ENCODE results near the gene STX1A.

STX1A gene

DNA sequence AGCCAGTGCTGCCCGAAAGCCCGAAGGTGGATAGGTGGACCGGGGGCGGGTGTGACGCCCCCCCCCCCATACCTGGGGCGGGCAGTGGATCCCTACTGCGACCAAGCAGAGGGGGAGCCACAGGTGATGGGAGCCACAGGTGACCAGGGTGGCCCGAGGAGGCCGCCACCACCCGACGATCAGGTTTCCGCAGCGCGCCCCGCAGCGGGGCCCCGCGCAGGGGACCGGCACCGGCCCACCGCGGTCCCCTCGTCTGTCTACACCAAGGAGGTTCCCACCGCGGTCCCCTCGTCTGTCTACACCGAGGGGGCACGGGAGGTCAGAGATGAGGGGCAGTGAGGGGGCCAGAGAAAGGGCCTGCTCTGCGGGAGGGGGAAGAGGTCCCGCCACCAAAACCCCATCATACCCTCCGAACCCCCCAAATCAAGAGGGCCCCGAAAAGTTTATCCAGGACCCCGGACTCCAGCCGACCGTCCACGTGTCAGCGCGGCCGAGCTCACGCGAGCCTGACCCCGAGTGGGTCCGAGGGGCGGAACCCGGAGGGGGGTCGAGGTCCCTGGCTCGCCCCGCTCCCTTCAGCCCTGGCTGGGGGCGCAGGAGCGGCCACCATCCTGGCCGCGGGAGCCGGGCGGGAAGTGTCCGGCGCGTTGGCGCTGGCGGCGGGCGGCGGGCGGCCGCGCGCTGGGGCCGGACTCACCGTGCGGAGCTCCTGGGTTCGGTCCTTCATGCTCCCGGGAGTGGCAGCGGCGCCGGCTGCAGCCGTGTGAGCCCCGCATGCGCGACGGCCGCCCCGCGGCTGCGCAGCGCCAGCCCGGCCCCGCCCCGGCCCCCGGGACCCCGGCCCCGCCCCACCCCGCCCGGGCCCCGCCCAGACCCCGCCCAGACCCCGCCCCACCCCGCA, at the start of gene STX1A:
Gene STX1A, minus strand, starts transcription at position 765 of the 901 bp plus-strand sequence. Its CDS starts 38 bp downstream, at position 727.
- DNase-seq (ENCODE audit: low spot score) = peak; percentile 26

DNA sequence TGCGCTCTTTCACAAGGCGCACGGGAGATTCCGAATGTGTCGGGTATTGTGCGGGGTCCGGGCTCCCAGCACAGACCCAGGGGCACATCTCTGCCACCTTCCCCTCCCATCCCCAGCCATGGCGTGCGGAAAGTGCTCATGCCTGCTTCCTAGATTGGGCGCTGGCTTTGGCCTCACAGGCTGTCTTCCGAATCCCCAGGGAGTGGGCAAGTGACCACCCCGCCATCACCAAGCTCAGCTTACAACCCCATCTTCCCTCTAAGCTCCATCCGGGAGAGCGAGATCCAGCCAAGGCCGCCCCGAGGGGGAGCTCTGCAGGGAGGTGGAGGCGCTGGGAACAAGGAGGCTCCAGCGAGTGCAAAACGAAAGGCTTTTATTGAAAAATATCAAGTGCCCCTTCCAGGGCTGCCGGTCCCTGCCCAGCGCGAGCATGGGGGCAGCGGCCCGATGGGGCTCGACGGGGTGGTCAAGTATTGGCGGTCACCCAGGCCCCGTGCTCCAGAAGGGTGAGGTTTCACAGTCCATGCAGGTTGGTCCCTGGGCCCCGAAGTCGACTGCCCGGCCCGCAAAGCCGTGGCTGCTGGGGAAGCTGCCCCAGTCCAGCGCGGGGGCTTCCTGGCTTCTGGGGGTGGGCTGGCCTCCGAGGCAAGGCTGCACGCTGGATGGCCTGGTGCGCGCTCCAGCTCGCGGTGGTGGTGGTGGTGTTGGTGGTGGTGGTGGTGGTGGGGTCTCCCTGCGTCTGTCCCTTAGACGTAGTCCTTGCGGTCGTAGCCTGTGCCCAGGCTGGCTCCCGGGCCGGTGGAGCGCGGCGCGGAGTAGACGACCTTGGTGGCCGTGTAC, 49.4 kb upstream of the STX1A start:
- DNase-seq (ENCODE audit: low spot score) = no peak

DNA sequence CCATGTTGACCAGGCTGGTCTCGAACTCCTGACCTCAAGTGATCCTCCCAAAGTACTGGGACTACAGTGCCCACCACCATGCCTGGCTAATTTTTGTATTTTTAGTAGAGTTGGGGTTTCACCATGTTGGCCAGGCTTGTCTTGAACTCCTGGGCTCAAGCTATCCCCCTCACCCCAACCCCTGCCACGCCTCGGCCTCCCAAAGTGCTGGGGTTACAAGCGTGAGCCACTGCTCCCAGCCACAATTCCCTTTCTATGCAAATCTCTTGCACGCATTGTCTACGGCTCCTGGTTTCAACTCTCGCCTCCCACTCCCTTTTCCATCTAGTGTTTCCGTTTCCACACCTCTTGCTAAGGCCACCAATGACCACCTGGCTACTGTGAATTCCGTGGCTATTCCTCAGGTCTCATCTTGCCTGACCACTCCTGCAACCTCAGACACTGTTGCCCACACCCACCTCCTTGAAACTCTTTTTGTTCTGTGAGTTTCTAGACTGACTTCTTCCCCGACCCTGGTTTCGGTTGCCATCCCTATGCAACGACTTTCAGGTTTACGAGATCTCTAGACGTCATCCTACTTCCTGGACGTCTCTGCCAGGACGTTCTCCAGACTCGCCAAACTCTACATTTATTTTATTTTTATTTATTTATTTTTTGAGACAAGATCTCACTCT, 47.2 kb upstream of the STX1A start:
- no peak for DNase-seq (ENCODE audit: low spot score)

DNA sequence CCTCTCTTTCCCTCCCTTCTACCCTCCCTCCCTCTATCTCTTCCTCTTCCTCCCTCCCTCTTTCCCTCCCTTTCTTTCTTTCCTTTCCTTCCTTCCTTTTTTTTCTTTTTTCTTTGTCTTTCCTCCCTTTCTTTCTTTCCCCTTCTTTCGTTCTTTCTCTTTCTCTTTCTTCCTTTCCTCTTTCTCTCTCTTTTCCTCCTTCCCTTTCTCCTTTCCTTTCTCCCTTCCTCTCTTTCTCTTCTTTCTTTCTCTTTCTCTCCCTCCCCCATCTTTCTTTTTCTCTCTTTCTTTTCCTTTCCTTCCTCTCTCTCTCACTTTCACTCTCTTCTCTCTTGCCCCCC, 43.2 kb upstream of the STX1A start:
- no peak for DNase-seq (ENCODE audit: low spot score)

DNA sequence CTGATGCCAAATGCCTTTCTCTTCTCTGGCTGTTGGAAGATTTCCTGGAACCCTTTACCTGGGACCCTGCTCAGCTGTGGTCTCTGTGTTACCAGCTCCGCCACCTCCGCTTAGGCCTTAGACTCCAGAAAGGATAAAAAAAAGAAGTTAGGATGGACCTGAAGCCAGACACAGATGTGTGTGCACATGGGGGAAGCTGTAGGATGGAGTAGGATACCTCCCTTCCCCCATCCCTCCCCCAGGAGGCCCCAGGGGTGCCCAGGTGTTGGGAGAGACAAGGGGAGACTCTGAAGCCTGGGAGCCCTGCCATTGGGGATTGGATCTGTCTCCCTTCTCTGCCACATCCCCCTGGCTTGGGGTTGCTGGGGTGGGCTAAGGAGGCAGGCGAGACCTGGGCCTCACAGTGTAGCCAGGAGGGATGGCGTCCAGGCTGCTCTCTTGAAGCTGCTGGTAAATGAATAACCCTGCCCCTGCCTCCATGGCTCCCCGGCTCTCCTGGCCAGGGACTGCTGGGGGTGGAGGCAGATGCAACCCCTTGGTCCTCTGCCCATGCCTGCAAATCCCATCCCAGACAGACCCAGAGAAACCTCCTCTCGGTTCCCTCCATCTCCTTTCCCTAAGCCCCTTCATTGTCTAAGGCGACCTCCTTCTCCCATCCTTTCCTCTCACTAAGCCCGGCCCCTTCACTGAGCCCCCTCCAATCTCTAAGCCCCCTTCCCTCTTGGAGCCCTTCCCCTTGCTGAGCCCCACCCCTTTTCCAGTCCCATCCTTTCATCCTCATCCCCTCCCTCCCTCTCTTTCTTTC, 42.6 kb upstream of the STX1A start:
- no peak for DNase-seq (ENCODE audit: low spot score)

DNA sequence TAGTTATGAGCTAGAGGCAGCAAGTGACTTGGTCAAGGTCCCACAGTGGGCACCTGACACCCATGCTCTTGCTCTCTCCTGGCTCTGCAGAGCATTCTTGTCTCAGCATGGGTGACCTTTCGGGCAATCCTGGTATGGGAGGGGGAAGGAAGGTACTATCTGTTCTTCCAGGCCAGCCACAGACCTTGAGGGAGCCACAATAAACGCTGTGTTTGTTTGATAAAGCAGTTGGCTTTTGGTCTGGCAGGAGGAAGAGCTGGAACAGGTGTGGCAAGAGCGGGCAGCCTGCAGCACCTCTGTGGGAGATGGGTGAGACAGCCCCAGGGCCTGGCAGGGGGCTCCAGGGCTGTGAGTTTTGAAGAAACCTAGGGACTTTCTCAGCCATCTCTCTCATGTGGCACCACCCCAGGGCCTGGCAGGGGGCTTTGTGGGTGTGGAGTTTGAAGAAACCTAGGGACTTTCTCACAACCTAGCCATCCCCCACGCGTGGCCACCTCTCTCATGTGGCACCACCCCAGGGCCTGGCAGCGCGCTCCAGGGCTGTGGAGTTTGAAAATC, 39.2 kb upstream of the STX1A start:
- no peak for DNase-seq (ENCODE audit: low spot score)

DNA sequence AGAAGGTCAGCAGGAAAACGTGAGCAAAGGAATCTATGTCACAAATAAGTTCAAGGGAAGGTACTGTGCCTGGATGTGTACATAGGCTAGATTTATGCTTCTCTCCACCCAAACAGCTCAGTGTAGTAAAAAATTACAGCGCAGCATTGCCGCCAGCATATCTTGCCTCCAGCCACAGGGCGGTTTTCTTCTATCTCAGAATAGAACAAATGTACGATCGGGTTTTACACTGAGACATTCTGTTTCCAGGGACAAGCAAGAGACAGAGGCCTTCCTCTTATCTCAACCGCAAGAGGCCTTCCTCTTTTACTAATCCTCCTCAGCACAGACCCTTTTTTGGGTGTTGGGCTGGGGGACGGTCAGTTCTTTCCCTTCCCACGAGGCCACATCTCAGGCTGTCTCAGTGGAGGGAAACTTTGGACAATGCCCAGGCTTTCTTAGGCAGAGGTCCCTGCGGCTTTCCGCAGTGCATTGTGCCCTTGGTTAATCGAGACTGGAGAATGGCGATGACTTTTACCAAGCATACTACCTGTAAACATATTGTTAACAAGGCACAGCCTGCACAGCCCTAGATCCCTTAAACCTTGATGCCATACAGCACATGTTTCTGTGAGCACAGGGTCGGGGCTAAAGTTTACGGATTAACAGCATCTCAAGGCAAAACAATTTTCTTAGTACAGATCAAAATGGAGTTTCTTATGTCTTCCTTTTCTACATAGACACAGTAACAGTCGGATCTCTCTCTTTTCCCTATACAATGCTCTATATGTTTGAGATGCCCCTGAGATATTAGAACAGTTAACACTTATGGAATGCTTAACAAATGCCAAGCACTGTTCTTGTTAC, 30.7 kb upstream of the STX1A start:
- DNase-seq (ENCODE audit: low spot score) = peak; percentile 52

DNA sequence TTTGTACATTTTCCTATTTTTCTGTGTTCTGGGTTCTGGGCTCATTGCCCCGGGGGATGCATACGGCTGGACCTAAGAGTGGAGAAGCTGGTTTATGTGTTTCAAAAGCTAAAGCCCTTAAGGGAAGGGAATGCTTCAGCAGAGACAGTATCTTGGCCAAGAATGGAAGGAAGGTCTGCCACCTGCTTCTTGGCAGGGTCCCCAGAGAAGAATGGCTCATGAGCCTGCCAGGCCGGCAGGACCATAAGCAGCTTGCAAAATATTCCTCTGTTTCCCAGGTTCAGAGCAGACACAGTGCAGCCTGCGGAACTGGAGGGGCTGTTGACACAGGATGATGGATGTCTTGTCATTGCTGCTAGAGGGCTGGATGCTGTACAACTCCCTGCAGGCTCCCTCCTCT, 26.9 kb upstream of the STX1A start:
- DNase-seq (ENCODE audit: low spot score) = no peak

DNA sequence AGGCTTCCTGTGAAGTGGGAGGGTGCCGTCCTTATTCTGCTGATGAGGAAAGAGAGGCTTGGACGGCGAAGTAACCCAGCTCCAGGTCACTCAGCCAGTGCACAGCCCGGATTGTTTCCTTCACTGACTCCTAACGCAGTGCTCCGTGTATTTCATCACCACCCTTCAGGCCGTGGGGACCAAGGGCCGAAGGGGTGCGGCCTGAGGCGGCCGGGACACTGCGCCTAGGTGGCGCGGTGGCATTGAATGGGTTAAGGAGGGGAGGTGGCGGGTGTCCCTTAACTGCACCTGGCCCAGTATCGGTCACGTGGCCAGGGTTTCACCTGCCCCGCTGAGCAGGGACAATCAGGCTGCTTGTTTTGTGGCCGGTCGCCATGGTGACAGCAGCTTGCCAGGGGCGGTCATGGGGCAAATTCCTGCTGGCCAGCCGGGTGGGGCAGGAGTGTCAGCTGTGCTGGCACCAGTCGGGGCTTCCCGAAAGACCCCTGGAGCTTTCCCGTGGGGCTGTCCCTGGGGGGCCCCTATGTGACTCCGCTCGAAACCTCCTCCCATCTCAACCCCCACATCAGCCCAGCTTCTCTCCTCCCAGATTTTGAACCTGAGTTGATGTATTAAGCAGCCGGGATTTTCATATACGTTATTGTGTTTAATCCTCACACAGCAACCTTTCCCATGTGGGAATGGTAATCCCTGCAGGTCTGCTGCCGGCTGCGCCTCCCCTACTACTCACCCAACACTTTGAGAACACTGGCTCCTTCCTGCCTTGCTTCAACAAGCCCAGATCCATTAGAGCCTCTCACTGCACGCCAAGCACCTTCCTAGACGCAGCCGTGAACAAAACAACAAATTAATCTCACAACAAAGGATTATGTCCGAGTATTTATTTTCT, 23.5 kb upstream of the STX1A start:
- no peak for DNase-seq (ENCODE audit: low spot score)

DNA sequence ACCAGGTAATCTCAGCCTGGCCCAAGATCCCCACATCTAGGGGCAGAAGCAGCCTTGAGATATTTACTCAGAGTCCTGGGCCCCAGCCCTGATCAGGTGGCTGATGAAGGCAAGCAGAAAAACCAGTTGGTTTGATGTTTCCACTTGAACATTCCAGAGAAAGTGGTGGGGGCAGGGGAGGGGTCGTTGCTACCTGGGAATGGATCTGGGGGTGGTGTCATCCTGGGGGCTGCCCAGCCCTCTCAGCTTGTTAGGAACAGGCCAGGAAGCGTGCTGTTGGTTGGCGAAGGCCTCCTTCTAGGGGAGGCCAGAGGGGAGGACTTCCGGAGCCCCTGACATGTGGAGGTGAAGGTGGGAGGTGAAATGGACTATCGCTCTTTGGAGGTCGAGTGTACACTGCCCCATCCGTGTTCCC, 22.9 kb upstream of the STX1A start:
- DNase-seq (ENCODE audit: low spot score) = no peak

DNA sequence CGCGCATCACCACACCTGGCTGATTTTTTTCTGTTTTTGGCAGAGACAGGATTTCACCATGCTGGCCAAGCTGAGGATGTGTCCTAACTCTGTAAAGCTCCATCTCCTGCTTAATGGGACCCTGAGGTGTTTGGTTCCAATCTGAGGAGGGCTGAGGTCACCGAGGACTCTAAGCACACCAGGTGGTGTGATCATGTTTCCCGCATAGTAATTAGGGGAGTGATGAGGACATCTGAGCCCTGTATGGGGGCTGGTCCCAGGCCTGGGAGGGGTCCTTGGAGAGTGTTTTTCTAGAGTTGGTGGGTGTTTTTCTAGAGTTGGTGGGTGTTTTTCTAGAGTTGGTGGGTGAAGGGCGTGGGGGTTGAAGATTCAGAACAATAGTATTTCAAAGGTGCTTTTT, 22.1 kb upstream of the STX1A start:
- no peak for DNase-seq (ENCODE audit: low spot score)

DNA sequence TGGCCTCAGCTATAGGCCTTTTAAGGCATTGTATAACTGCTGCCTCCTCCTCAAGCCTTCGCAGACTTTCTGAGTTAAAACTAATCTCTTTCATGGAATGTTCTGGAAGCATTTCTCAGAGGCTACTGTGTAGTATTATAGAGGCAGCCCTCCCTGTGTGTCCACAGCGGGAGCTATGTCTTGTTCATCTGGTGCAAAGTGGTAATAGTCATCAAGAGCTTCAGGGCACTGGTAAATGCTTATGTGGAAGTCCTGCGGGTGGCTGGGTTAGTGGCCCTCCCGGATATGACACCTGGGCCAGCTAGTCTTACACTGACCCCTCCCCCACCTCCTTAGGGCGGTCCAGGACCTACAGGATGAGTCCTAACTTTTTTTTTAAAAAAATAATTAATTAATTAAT, 21.3 kb upstream of the STX1A start:
- no peak for DNase-seq (ENCODE audit: low spot score)

DNA sequence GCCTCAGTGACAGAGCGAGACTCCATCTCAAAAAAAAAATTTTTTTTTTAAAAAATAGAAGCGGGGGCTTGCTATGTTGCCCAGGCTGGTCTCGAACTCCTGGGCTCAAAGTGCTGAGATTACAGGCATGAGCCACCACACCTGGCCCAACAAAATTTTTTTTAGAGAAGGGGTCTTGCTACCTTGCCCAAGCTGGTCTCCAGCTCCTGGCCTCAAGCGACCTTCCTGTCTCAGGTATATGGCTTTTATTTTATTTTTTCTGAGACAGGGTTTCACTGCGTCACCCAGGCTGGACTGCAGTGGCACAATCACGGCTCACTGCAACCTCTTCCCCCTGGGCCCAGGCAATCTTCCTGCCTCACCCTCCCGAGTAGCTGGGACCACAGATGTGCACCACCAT, 20.7 kb upstream of the STX1A start:
- no peak for DNase-seq (ENCODE audit: low spot score)

DNA sequence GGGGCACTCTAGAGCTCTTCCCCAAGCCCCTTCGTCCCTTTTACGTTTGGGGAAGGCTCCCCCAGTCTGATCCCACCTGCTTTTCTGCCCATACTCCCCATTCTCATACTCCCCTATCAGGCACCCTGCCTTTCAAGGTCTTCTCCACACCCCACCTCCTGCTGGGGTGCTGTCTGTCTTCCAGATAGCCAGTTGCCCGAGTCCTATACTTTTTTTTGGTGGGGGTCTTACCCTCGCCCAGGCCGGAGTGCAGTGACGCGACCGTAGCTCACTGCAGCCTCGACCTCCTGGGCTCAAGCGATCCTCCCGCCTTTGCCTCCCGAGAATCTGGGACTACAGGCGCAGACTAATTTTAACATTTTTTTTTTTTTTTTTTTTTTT, 19.9 kb upstream of the STX1A start:
- DNase-seq (ENCODE audit: low spot score) = peak; percentile 14

DNA sequence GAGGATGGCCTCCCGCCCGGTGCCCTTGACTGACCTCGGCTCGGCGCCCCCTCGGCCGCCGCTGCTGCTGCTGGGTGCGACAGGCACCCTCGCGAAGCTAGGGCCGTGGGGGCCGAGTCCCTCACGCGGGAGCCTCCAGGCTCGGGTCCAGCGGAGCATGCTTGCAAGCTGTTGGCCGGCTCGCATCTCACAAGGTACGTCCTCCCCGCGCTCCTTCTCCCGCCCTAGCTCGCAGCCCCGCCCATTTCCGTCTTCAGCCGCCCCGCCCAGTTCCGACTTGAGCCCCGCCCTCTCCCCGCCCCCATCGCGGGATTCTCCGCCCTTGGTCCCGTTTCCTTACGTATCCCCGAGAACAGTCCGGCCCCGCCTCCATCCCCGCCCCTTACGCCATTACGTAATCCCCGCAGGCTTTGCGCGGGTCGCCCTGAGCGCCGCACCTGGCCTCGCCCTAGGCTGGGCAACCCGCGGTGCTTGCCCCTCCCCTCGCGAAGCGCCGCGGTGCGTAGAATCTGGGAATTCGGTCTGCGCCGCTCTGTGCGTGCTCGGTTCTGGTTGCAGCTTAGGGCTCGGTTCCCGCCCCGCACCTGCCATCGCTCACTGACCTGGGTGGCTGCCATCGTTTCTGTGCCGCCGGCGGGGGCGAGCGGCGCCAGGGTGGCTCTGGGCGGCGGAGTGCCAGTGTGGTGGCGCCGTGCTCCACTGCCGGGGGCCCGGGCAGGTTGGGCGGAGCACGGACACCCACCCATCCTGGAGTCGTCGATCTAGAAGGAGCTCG, 19.3 kb upstream of the STX1A start, which contains the start of gene ABHD11:
Gene ABHD11, minus strand, starts transcription at position 191 of the 775 bp plus-strand sequence. Its CDS starts 32 bp downstream, at position 159.
- peak; percentile 96 for DNase-seq (ENCODE audit: low spot score)

DNA sequence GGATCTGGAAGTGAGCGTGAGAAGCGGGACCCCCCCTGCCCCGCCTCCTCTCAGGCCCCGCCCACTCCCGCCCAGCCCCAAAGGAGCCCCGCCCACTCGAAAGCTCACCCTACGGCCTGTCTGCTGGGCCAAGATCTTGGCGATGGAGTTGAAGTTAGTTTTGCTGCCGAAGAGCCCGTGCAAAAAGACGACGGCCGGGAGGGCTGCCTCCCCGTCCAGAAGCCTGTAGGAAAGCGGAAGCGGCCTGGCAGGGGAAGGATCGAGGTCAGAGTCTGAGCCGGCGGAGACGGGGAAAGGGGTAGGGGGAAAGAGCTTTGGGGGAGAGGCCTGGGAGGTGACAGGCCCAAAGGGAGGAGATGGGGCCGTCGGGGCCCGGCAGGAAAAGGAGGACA, 18.7 kb upstream of the STX1A start:
- DNase-seq (ENCODE audit: low spot score) = peak; percentile 42

DNA sequence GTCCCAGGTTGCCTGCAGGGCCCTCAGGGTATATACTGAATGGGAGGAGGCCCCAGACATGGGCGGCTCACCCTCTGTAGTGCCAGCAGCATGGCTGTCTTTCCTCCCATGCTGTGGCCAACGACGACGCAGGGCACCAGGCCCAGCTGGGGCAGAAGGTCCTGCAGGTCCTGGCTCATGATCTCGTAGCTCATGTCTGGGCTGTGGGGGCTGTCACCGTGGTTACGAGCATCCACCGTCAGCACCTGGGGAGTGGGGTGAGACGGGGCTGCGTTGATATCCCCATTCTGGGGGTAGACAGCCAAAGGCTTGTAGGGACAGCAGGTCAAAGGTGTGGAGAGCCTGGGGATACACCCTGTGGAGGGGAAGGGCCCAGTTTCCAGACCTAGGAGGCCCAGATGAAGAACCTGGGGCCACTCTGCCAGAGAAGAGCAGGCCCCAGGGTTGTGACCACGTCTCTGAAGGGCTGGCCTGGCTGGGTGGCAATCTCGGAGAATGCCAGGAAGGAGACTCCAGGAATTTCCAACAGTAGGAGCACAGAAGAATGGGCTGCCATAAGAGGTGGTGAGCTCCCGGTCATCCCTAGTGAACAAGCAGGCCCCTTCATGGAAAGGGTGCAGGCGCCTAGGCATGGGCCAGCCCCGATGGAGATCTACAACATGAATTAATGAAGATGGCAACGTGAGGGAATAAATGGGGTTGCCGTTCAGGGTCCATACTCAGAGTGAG, 18.2 kb upstream of the STX1A start:
- no peak for DNase-seq (ENCODE audit: low spot score)

DNA sequence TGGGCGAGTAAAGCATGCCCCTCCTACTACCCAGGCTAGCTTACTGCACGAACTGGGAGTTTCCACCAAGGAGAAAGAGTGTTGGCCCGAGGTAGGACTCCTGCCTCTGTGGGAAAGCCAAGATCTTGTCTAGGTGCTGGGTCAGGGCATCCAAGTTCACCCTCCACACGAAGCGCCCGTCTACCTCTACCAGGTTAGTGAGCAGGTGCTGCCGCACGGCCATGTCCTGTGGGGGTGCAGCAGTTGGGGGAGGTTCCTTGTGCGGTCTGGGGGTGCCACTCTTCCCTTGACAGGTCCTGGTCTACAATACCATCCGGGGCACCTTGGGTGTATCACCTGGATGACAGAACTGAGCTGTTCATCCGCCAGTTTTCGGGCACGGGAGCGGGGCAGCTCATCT, 17.4 kb upstream of the STX1A start:
- DNase-seq (ENCODE audit: low spot score) = no peak

Data from pons (tissue), 1 donor.